ENCODE measurements around the gene STK32C.
"Not testable (repeated sequence)": the region's sequence is repeated elsewhere in the genome, so short reads cannot be mapped to it uniquely, and the experiment has no call there.

STK32C gene

GRCh38 chr10:132317477-132317876, 9.7 kb upstream of the STK32C start:
- not testable (repeated sequence) for DNase-seq (ENCODE audit: low read depth)

- DNase-seq (ENCODE audit: low read depth) = no peak
Measured at GRCh38 chr10:132316133-132316532, 8.4 kb upstream of the STK32C start.

GRCh38 chr10:132314881-132315280, 7.1 kb upstream of the STK32C start:
- not testable (repeated sequence) for DNase-seq (ENCODE audit: low read depth)

DNA sequence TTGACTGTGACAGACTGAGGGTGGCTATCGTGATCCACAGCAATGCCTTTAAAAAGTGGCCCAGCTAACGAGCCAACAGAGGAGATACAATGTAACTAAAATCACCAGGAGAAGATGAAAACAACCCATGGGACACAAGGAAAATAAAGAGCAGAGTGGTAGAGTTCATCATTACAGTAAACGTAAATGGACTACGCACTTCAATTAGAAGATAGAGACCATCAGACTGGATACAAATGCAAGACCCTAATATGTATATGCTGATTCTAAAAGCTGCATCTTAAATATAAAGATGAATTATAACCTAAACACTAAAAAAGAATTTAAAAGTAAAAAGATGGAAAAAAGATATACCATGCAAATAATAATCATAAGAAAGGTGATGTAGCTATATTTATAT, 6.6 kb upstream of the STK32C start:
- no peak for DNase-seq (ENCODE audit: low read depth)

GRCh38 chr10:132313865-132314264, 6.1 kb upstream of the STK32C start:
- DNase-seq (ENCODE audit: low read depth) = no peak

DNA sequence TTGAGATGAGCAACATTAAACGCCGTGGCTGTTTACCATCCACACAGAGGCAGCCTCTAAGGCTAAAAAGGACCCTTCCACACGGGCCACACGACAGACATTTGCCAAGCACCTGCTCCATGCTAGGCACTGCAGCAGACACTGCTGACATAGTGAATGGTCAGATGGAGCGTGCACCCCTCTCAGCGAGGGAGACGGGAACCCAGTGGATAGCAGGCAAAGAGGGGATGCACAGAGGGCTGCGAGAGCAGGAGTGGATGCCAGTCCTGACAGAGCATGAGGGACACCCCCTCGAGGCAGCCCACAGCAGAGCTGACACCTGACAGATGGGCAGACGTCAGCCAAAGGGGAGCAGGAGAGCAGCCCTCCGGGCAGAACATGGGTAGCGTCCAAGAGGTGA, 5.6 kb upstream of the STK32C start:
- DNase-seq (ENCODE audit: low read depth) = no peak

- DNase-seq (ENCODE audit: low read depth) = no peak
Measured at GRCh38 chr10:132311338-132311939, 3.7 kb upstream of the STK32C start.

DNA sequence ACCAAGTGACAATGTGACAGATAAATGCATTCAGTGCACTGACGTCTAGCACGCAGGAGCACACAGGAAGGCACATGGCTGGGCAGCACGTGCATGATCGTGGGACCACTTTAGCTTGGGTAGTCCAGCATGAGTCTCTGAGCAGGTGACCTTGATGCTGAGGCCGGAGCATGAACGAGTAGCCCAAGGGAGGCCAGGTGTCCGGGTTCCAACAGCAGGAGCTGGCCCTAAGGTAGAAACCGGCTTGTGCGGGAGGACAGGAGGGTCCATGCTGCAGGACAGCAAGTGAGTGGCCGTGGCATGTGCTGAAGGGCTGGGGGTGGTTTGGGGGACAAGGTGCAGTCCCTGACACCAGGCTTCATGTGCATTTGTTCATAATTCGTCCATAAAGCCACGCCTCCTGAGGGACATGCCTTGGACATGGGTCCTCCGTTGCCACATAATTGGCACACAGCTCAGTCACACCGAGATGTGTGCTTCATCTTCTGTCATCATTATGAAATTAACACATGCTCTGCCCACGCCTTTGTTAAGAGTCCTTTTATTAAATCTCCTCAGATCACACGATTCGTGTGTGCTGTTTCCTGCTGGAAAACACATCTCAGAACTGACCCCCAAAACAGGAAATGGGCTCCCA, 3.1 kb upstream of the STK32C start:
- no peak for DNase-seq (ENCODE audit: low read depth)

DNA sequence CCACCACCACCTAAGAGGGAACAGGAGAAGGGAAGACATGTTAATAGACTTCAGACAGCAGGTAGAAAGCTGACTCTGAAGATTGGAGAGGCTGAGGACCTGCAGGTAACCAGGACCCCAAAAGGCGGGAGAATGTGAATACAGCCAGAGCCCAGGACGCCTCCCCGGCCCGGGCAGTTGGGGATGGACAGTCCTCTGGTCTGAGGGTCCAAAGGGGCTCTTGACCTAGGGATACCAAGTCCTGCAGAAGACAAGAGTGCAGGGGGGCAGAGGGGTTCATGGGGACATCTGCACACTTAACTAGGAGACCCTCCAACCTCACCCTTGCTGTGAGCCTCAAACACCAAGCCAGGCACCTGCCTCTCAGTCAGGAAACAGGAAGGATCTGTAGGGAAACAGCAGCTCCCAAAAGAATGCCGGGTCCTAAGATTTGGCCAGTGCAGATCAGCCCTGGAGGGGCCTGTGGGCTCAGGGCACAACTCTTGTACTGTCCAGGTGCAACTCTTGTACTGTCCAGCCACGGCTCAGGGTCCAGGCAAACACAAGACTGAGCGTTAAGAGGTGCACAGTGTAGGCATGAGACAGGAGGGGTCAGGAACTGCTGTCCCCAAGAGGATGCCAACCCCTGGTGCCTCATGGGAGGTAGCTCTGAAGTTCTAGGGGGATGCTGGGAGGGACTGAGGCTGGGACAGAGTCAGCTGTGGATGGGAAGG, 2.3 kb upstream of the STK32C start:
- DNase-seq (ENCODE audit: low read depth) = no peak

- DNase-seq (ENCODE audit: low read depth) = no peak
Measured at GRCh38 chr10:132309471-132309865, 1.7 kb upstream of the STK32C start.

GRCh38 chr10:132308587-132309470, 1.1 kb upstream of the STK32C start:
- DNase-seq (ENCODE audit: low read depth) = no peak

DNA sequence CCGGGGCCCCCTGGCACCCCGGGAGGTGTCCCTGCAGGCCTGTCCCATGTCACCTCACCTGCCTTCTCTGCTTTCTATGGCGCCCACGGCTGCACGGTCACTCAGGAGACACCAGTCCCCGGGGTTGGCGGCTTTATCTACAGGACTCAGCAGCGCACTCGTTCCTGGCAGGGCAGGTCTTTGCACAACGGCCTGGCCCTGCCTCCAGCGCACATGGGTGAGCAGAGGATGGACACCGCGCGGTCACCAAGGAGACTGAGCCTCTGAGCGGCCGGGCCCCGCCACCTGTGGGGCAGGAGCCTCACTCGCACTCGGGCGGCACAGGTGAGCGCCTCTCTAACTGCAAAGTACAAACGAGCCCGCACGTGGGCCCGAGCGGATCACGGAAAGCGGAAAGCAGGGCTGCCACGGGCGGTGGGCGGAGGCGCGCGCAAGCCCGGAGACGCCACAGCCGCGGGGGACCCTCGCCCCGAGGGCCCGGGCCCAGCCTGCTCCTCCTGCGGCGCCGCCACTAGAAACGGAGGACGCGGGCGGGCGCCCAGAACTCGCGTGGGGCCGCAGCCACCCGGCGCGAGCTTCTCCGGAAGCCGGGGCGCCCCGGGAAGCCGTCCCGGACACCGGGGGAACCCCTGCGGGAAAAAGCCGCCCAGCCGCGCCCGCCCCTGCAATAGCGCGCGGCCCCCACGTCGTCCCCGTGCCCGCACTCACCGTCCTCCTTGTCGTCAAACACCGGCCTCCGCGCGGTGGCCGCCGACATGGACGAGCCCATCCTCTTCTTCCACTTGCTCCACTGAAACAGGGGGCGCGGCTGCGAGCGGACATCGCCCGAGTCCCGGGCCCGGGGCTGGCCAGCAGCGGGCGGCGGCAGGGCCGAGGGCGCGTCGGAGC, 642 bp downstream of the STK32C start:
- DNase-seq (ENCODE audit: low read depth) = peak; percentile 30

DNA sequence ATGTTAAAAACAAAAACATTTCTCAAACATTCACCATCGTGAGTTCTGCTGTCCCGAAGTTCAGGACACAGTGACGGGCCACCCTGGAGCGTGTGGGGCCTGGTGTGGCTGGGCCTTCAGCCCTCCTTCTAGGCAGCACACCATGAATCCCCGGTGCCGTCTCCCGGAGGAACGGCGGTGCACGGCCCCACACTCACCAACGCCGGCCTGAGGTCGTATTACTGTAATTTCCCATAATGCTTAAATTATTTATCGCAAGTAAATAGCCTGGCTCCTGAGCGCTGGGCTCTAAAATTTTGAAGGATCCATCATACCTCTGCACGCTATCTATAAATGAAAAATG, 1.4 kb downstream of the STK32C start:
- DNase-seq (ENCODE audit: low read depth) = no peak

- DNase-seq (ENCODE audit: low read depth) = no peak
Measured at GRCh38 chr10:132305654-132306342, 2.0 kb downstream of the STK32C start.

GRCh38 chr10:132304756-132305509, 2.8 kb downstream of the STK32C start:
- no peak for DNase-seq (ENCODE audit: low read depth)

GRCh38 chr10:132303361-132304115, 4.2 kb downstream of the STK32C start:
- DNase-seq (ENCODE audit: low read depth) = no peak

DNA sequence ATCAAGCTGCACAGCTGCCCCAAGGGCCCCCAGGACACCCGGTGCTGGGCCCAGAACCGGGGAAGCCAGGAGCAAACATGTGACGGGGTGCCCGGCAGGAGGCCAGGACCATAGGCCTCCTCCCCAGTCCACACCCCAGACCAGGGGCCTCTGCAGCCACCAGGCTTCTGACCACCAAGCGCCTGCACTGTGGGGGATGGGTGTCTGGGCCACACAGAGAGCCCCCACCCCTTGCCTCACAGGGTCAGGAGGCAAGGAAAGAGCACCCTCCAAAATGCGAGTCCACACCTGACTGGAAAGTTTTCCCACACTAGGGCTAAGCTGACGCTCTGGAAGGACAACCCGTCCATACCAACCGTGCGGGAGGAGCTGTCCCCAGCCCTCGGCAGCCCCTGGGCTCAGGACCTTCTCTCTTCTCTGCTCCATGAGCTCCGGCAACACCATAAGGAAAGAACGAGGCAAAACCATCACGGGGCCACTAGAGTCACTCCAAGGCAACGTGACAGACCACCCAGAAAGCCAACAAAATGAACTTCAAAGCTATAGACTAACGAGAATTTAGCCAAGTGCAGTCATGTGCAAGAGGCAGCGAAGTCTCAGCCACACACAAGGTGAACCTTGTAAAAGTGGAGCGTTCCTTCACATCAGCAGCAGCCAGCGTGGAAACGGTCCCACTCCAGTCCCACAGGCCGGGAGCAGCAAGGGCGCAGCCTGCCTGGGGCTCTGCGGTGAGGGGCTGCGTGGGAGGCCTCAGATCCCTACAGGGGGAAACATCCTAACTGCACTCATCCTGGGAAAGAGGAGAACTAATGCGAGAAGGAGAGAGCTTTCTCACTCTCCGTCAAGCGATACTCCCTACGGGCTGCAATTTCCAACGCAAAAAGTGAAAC, 5.1 kb downstream of the STK32C start:
- no peak for DNase-seq (ENCODE audit: low read depth)

Data from activated T-cell treated with anti-CD3 and anti-CD28 coated beads for 1 hour (primary cell).